Measurements from ENCODE around the gene FMO3.

The FMO3 gene

DNA sequence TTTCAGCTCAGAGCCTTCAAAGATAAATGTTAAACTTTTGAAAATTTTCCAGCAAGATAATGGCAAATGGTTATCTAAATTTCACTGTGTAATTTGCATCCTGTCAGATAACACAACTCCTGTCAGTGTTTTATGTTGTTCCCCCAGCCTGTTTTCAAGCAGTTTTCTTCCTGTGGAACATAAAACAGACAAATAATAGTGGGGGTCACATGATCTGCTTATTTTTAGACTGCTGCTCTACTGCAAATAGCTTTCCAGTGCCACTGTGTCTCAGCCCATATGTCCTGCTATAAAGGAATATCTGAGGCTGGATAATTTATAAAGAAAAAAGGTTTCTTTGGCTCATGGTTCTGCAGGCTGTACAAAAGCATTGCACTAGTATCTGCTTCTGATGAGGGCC lies 32.2 kb downstream of the FMO3 start:
- H3K4me3 ChIP-seq (replicated peaks in 1 of 2; ENCODE audit: low read depth in 2 of 2, low read length in 2 of 2): no peak overlapping the region
- TF ChIP-seq, protein P1, sequence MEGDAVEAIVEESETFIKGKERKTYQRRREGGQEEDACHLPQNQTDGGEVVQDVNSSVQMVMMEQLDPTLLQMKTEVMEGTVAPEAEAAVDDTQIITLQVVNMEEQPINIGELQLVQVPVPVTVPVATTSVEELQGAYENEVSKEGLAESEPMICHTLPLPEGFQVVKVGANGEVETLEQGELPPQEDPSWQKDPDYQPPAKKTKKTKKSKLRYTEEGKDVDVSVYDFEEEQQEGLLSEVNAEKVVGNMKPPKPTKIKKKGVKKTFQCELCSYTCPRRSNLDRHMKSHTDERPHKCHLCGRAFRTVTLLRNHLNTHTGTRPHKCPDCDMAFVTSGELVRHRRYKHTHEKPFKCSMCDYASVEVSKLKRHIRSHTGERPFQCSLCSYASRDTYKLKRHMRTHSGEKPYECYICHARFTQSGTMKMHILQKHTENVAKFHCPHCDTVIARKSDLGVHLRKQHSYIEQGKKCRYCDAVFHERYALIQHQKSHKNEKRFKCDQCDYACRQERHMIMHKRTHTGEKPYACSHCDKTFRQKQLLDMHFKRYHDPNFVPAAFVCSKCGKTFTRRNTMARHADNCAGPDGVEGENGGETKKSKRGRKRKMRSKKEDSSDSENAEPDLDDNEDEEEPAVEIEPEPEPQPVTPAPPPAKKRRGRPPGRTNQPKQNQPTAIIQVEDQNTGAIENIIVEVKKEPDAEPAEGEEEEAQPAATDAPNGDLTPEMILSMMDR (IDR thresholded peaks at IDR 0.05; ENCODE audit: low read depth, low read length): no peak
- DNase-seq (ENCODE audit: low read depth in 2 of 2): peak in 1 of 2 donors; percentile 60

DNA sequence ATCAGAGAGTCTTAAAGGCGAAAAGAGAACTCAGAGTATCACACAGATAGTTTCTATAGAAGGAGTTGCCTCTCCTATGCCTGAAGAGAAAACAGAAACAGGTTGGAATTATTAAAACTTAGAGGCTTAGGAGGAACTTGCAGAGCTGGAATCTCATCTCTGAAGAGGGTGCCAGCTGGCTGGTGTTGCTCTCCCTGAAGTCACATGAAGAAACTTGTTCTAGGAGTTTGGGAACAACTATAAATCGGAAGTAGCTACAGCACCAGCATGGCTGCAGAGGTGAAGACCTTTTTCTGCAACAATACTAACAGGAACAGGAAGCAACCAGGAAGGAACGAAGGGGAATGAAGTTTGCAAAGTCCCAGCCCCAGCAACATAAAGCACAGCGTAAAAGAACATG lies 35.8 kb downstream of the FMO3 start:
- TF ChIP-seq, protein P1 (IDR thresholded peaks at IDR 0.05; ENCODE audit: low read depth, low read length): no peak
- no peak overlapping the region for H3K4me3 ChIP-seq (replicated peaks in 1 of 2; ENCODE audit: low read depth in 2 of 2, low read length in 2 of 2)

DNA sequence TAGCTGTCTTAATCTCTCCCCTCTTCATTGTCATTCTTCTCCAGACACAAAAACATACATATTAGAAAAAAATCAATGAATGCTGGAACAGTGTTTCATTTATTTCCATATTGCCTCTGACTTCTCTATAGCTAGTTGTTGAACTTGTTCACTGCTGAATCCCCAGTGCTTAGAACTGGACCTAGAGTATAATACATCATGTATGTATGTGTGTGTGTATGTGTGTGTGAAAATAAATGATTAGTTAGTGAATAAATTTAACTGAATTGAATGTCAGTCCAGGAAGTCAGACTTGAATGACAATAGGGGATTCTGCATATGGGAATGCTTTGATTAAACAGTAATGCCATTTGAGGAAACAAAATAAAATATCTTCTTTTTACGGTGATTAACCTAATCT lies 36.4 kb downstream of the FMO3 start:
- no peak overlapping the region for H3K4me3 ChIP-seq (replicated peaks in 1 of 2; ENCODE audit: low read depth in 2 of 2, low read length in 2 of 2)
- DNase-seq (ENCODE audit: low read depth in 2 of 2): no peak
- TF ChIP-seq, protein P1 (IDR thresholded peaks at IDR 0.05; ENCODE audit: low read depth, low read length): no peak

More for the DNA sequence above, 35.8 kb downstream of the FMO3 start:
- DNase-seq (ENCODE audit: low read depth in 2 of 2): peak in 1 of 2 donors; percentile 69

DNA sequence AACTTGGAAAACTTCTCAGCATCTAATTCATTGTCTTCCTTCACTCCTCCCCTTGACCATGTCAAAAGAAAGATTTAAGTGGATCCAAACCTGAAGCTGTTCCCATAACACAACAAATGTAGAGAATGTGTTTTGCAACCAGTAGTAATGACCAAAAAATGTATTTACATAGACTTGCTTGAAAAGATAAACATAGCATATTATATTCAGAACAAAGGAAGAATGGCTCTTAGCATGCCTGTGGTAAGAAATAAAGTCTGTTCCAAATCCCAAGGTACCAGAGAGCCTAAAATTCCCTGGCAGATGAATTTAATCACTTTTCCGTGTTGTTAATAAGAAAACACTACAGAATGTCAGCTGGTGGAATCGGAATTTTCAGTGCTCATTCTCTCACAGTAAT lies 36.8 kb downstream of the FMO3 start:
- peak; percentile 94 to 95 for DNase-seq (ENCODE audit: low read depth in 2 of 2)
- H3K4me3 ChIP-seq (replicated peaks in 1 of 2; ENCODE audit: low read depth in 2 of 2, low read length in 2 of 2): no peak overlapping the region
- TF ChIP-seq, protein P1 (IDR thresholded peaks at IDR 0.05; ENCODE audit: low read depth, low read length): no peak

DNA sequence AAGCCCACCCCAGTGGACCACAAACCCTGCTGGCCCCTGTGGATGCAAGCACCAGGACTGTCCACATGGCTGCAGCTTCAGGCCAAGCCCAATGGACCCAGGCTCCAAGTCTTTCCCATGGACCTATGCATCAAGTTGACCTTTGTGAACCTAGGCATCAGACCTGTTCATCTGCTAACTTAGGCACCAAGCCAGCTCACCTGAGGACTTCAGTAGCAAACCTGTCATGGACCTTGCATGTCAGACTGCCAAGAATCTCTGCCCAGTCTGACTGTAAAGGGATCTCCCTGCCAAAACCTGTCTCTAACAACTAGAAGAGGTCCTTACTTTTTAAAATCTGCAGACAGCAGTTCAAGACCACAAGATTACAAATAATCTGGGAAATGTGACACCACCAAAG lies 37.8 kb downstream of the FMO3 start:
- TF ChIP-seq, protein P1 (IDR thresholded peaks at IDR 0.05; ENCODE audit: low read depth, low read length): no peak
- no peak overlapping the region for H3K4me3 ChIP-seq (replicated peaks in 1 of 2; ENCODE audit: low read depth in 2 of 2, low read length in 2 of 2)
- no peak for DNase-seq (ENCODE audit: low read depth in 2 of 2)

DNA sequence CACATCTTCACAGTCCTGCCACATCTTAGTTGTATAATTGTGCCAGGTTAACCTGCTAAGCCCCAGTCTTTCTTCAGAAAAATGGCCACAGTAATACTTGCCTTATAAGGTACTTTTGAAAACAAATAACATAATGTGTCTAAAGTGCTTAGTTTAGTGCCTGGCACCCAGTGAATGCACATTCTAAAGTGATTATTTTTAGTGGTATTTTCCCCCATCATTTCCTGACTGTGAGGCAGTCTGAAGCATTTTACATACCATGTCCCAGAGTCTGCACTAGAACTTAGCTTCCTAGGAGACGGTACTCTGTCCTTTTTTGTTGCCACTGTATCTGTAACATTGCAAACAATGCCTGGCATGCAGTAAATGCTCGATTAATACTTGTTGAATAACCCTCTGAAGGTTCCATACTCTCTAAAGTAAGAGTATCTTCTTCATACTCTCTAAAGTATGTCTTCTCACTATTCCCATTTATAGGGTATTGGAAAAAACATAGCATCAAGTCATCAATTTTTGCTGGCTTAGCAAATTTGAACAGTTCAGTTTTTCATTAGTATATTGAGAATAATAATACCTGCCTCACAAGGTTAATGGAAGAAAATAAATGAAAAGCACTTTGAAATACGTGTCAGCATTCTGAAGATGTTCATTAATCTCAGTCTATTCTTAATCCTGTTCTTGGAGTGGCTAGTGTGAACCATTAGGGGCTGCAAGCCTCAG lies 43.7 kb downstream of the FMO3 start:
- H3K4me3 ChIP-seq (replicated peaks in 1 of 2; ENCODE audit: low read depth in 2 of 2, low read length in 2 of 2): no peak overlapping the region
- DNase-seq (ENCODE audit: low read depth in 2 of 2): peak in 1 of 2 donors; percentile 41

More for the DNA sequence above, 43.7 kb downstream of the FMO3 start:
- TF ChIP-seq, protein P1 (IDR thresholded peaks at IDR 0.05; ENCODE audit: low read depth, low read length): no peak
